IMR-90 (cell line): ENCODE data around the gene PCDHGA3. TPM values are rescaled to one million over a fixed set of nuclear protein-coding genes. Genes with fewer than 3 reads are reported as not detected.
A peak's percentile ranks its signal among the peaks of the same experiment; 100 is the strongest.

Experiments used
- ATAC-seq: fragments of 200-7000 bp; cut with Tn5 transposase; 2 replicates; pipeline ENCODE4 v1.9.1; 2020; ENCODE audit warnings: low read depth, mild to moderate bottlenecking, moderate library complexity
- BruUV-seq: library from RNA; stranded (reverse); fragments of 400-500 nt; replicated peaks from 2 replicates; lab custom pipeline; 2021; lab: Mats Ljungman, UMichigan
- CTCF ChIA-PET: fragments of 300-600 bp; formaldehyde crosslinking; extraction: SDS; loops from one replicate; lab custom pipeline; 2021; ENCODE audit warnings: antibody characterized with exemption; lab: Yijun Ruan, JAX
- POLR2A ChIA-PET: fragments of 300-600 bp; sonication (Branson Sonifier 250); formaldehyde crosslinking; loops from one replicate; lab custom pipeline; 2022; ENCODE audit warnings: antibody characterized with exemption; ENCODE audit not compliant: unreplicated experiment; lab: Charles Lee
- DNase-seq: peaks from one replicate; pipeline ENCODE4 v3.0.0; 2013
- H2AFZ ChIP-seq: replicated peaks from 2 replicates; pipeline ENCODE3; 2013; ENCODE audit warnings: low read length, mild to moderate bottlenecking; ENCODE audit not compliant: poor library complexity
- H2AK5ac ChIP-seq: 2 replicates; pipeline ENCODE4 v1.6.1; 2013; ENCODE audit warnings: low read depth, low read length, inconsistent platforms
- H2AK9ac ChIP-seq: replicated peaks from 2 replicates; pipeline ENCODE3; 2013; ENCODE audit warnings: mild to moderate bottlenecking, low read depth, low read length, moderate library complexity; ENCODE audit not compliant: poor library complexity
- H2BK120ac ChIP-seq: 2 replicates; pipeline ENCODE4 v1.6.1; 2013; ENCODE audit warnings: low read depth, low read length, inconsistent platforms
- H2BK15ac ChIP-seq: 3 replicates; pipeline ENCODE4 v1.6.1; 2013; ENCODE audit warnings: low read depth, low read length, inconsistent platforms
- H2BK20ac ChIP-seq: 2 replicates; pipeline ENCODE4 v1.6.1; 2013; ENCODE audit warnings: low read depth, mild to moderate bottlenecking, inconsistent platforms, low read length, moderate library complexity
- H2BK5ac ChIP-seq: 2 replicates; pipeline ENCODE4 v1.6.1; 2013; ENCODE audit warnings: mild to moderate bottlenecking, low read depth, low read length, inconsistent platforms; ENCODE audit not compliant: poor library complexity, severe bottlenecking
- H3K14ac ChIP-seq: replicated peaks from 2 replicates; pipeline ENCODE4 v1.6.1; 2013; ENCODE audit warnings: low read depth, low read length, inconsistent platforms
- H3K18ac ChIP-seq: 2 replicates; pipeline ENCODE4 v1.6.1; 2013; ENCODE audit warnings: low read depth, low read length, control low read depth
- H3K23ac ChIP-seq: 2 replicates; pipeline ENCODE4 v1.6.1; 2013; ENCODE audit warnings: low read depth, low read length, inconsistent platforms
- H3K27ac ChIP-seq: 2 replicates; pipeline ENCODE4 v1.5.1; 2013; ENCODE audit warnings: mild to moderate bottlenecking, control low read depth, low read length; ENCODE audit not compliant: insufficient read depth
- H3K27me3 ChIP-seq: 2 replicates; pipeline ENCODE4 v1.6.1; 2013; ENCODE audit warnings: low read length; ENCODE audit not compliant: control insufficient read depth, insufficient read depth
- H3K36me3 ChIP-seq: 2 replicates; pipeline ENCODE4 v1.6.1; 2013; ENCODE audit warnings: low read length, mixed read lengths; ENCODE audit not compliant: control insufficient read depth, insufficient read depth
- H3K4ac ChIP-seq: 2 replicates; pipeline ENCODE4 v1.6.1; 2013; ENCODE audit warnings: low read depth, low read length, inconsistent platforms
- H3K4me1 ChIP-seq: 2 replicates; pipeline ENCODE4 v1.6.1; 2013; ENCODE audit warnings: low read length, mixed read lengths; ENCODE audit not compliant: control insufficient read depth, insufficient read depth
- H3K4me2 ChIP-seq: 2 replicates; pipeline ENCODE4 v1.6.1; 2013; ENCODE audit warnings: low read depth, mild to moderate bottlenecking, control low read depth, low read length, moderate library complexity
- H3K4me3 ChIP-seq: 2 replicates; pipeline ENCODE4 v1.5.1; 2013; ENCODE audit warnings: low read depth, mild to moderate bottlenecking, control low read depth, low read length, moderate library complexity; ENCODE audit not compliant: insufficient read depth
- H3K56ac ChIP-seq: 2 replicates; pipeline ENCODE4 v1.6.1; 2013; ENCODE audit warnings: low read length, inconsistent platforms; ENCODE audit not compliant: insufficient read depth; ENCODE audit errors: extremely low read depth
- H3K79me1 ChIP-seq, 2 experiments: 2 replicates each; pipeline ENCODE4 v1.6.1; 2013; ENCODE audit warnings: low read length in 2 of 2, inconsistent platforms in 1 of 2, low read depth in 1 of 2
- H3K9ac ChIP-seq: 2 replicates; pipeline ENCODE4 v1.6.1; 2013; ENCODE audit warnings: low read depth, low read length, control low read depth
- H3K9me1 ChIP-seq: 2 replicates; pipeline ENCODE4 v1.6.1; 2013; ENCODE audit warnings: low read length, inconsistent platforms; ENCODE audit not compliant: insufficient read depth
- H3K9me3 ChIP-seq: 2 replicates; pipeline ENCODE4 v1.6.1; 2013; ENCODE audit warnings: low read length; ENCODE audit not compliant: control insufficient read depth, insufficient read depth
- H4K20me1 ChIP-seq: 2 replicates; pipeline ENCODE4 v1.6.1; 2013; ENCODE audit warnings: low read length, inconsistent platforms; ENCODE audit not compliant: insufficient read depth
- H4K5ac ChIP-seq: 2 replicates; pipeline ENCODE4 v1.6.1; 2013; ENCODE audit warnings: mild to moderate bottlenecking, low read depth, low read length, control low read depth
- H4K8ac ChIP-seq, 2 experiments: 2 replicates each; pipeline ENCODE4 v1.6.1; 2013; ENCODE audit warnings: low read depth in 2 of 2, low read length in 2 of 2, control low read depth in 1 of 2, inconsistent platforms in 1 of 2
- H4K91ac ChIP-seq: 2 replicates; pipeline ENCODE4 v1.6.1; 2013; ENCODE audit warnings: low read depth, low read length, inconsistent platforms; ENCODE audit not compliant: insufficient read depth
- BHLHE40 ChIP-seq: fragments of 150-350 bp; IDR thresholded peaks from 2 replicates; pipeline ENCODE4 v1.6.1; 2016; ENCODE audit warnings: mild to moderate bottlenecking, low read depth, low read length
- CHD1 ChIP-seq: IDR thresholded peaks from 2 replicates; pipeline ENCODE4 v1.6.1; 2012; ENCODE audit warnings: low read depth, low read length, improper control_type of control experiment
- RAD21 ChIP-seq: IDR thresholded peaks from 2 replicates; pipeline ENCODE4 v1.6.1; 2012; ENCODE audit warnings: low read length, improper control_type of control experiment
- RCOR1 ChIP-seq: IDR thresholded peaks from 2 replicates; pipeline ENCODE4 v1.6.1; 2012; ENCODE audit warnings: mild to moderate bottlenecking, low read length, improper control_type of control experiment; ENCODE audit not compliant: insufficient replicate concordance
- SMC3 ChIP-seq: fragments of 150-350 bp; IDR thresholded peaks from 2 replicates; pipeline ENCODE4 v1.6.1; 2016; ENCODE audit warnings: low read depth, mild to moderate bottlenecking, antibody characterized with exemption, low read length, moderate library complexity
- WGBS, 2 experiments: methylation state at CpG; one replicate each; pipeline versions ENCODE4 v1.1.5 to v1.1.7; 2013; ENCODE audit warnings: missing lambda C conversion rate in 2 of 2; ENCODE audit not compliant: insufficient read length in 1 of 2; ENCODE audit errors: extremely low coverage in 2 of 2; 5-methylcytosine and 5-hydroxymethylcytosine counted together
- dilution Hi-C: fragments of 300-500 bp; cut with HindIII; formaldehyde crosslinking; loops from one replicate; pipeline ENCODE4 v1.14.3; 2018; ENCODE audit warnings: low sequenced_read_pairs; ENCODE audit not compliant: unreplicated experiment
- in situ Hi-C: fragments of 300-500 bp; cut with MboI; formaldehyde crosslinking; loops from 3 replicates; pipeline ENCODE4 v1.14.3; 2019; ENCODE audit warnings: low sequenced_read_pairs, inconsistent platforms, mixed read lengths
- intact Hi-C: fragments of 100-400 bp; cut with micrococcal nuclease; formaldehyde crosslinking; loops from 2 replicates; pipeline ENCODE4 v1.10.0; 2022
- polyA plus RNA-seq, 3 experiments: library from polyadenylated mRNA; depleted of rRNA; stranded (reverse); fragments of >200 nt; gene quantifications; 2 replicates each; pipeline ENCODE4 v1.2.3, GENCODE V29; 2012; ENCODE audit warnings: low replicate concordance in 1 of 3
- total RNA-seq: library from RNA; depleted of rRNA; stranded (reverse); fragments of >200 nt; gene quantifications from 2 replicates; pipeline ENCODE4 v1.2.3, GENCODE V29; 2012
- TF ChIP-seq, protein P1 (sequence below): conservative IDR thresholded peaks from 2 replicates; pipeline ENCODE4 v1.5.1; 2012; ENCODE audit warnings: mild to moderate bottlenecking, low read depth, low read length, improper control_type of control experiment

The PCDHGA3 gene
- total and polyA plus RNA-seq, 2 of the 4 experiments (the other 2 are of a cell fraction) = 1.4 to 1.6 TPM

DNA sequence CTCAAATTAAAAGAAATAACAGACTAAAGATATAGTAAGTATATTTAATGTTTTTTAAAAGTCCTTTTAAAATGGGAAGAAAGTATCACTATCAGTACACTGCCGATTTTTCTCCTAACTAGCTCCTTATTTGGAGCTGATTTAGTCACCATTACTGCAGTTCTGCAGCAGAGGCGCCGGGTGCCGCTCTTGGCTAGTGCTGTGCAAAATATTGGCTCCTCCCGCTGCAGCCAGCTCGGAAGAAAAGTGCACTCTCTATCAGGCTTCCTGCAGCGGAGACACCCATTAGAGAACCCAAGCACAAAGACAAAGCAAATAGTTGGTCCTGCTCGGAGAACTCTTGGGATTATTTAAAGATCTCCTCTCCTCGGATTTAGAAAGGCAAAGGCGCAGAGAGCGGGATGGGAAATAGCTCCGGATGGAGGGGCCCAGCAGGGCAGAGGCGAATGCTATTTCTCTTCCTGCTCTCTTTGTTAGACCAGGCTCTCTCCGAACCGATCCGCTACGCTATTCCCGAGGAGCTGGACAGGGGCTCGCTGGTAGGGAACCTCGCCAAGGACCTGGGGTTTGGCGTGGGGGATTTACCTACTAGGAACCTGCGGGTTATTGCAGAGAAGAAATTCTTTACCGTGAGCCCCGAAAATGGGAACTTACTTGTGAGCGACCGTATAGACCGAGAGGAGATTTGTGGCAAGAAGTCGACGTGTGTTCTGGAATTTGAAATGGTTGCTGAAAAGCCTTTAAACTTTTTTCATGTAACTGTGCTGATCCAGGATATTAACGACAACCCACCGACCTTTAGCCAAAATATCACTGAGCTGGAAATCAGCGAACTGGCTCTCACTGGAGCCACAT is 26.6 kb downstream of the PCDHGA3 start, which contains the start of gene PCDHGB3:
Gene PCDHGB3 (plus strand): TSS at position 249 of the 855 bp plus-strand sequence. CDS start 153 bp downstream, at position 402.
- Histone ChIP-seq H3K4ac (no peak within 1 kb of the TSS), H2AK9ac (no peak within 1 kb of the TSS), H4K5ac (peak within 1 kb of the TSS; percentile 37; the same call in 1 of the 2 replicates), H3K27me3 (no peaks in the 10 kb centered on the region; the same call in 1 of the 2 replicates), H3K36me3 (peaks cover 28% of the 10 kb centered on the region), H2AFZ (peak within 1 kb of the TSS; percentile 79), H3K9me3 (peaks cover 57% of the 10 kb centered on the region), H3K27ac (peak within 1 kb of the TSS; percentile 52; the same call in 1 of the 2 replicates), H2BK15ac (no peak within 1 kb of the TSS), H3K4me3 (peak within 1 kb of the TSS; percentile 49; the same call in 1 of the 2 replicates), H3K14ac (no peak within 1 kb of the TSS; the same call in 1 of the 2 replicates), H3K18ac (0 out of 2 replicates have a peak within 1 kb of the TSS, but pooled peaks have one; percentile 51), H3K9me1 (no peaks in the 10 kb centered on the region), H4K91ac (no peak within 1 kb of the TSS), H2BK120ac (no peak within 1 kb of the TSS), H4K8ac (peak within 1 kb of the TSS in 1 of 2 experiments; percentile 40; a peak in 2 of 4 replicates), H2BK5ac (peak within 1 kb of the TSS; percentile 59), H2BK20ac (no peak within 1 kb of the TSS), H2AK5ac (no peak within 1 kb of the TSS), H4K20me1 (no peaks in the 10 kb centered on the region), H3K23ac (no peak within 1 kb of the TSS), H3K4me2 (peak within 1 kb of the TSS; percentile 81), H3K9ac (peak within 1 kb of the TSS; percentile 63), H3K56ac (no peak within 1 kb of the TSS), H3K79me1 (peaks cover 0 to 2% of the 10 kb centered on the region in 2 experiments; a peak in 1 of 4 replicates), H3K4me1 (peaks cover 2% of the 10 kb centered on the region; the same call in 1 of the 2 replicates)
- peak; percentile 72 for TF ChIP-seq RAD21
- 0 out of 2 replicates have a peak, but pooled peaks have one; percentile 0 for TF ChIP-seq BHLHE40
- TF ChIP-seq, protein P1, sequence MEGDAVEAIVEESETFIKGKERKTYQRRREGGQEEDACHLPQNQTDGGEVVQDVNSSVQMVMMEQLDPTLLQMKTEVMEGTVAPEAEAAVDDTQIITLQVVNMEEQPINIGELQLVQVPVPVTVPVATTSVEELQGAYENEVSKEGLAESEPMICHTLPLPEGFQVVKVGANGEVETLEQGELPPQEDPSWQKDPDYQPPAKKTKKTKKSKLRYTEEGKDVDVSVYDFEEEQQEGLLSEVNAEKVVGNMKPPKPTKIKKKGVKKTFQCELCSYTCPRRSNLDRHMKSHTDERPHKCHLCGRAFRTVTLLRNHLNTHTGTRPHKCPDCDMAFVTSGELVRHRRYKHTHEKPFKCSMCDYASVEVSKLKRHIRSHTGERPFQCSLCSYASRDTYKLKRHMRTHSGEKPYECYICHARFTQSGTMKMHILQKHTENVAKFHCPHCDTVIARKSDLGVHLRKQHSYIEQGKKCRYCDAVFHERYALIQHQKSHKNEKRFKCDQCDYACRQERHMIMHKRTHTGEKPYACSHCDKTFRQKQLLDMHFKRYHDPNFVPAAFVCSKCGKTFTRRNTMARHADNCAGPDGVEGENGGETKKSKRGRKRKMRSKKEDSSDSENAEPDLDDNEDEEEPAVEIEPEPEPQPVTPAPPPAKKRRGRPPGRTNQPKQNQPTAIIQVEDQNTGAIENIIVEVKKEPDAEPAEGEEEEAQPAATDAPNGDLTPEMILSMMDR = peak; percentile 65
- TF ChIP-seq RCOR1 = no peak
- TF ChIP-seq SMC3 = peak; percentile 41
- TF ChIP-seq CHD1 = no peak
- DNase-seq (peak; percentile 74), ATAC-seq (peak; percentile 90)
- BruUV-seq = no TSS peak
- CTCF ChIA-PET = interaction anchor here (0.6 to 1.4 kb wide), 5 partner anchors 147 to 194 kb away, joined by 3 to 7 read pairs (median 4); partner anchors contain the start of gene PCDHB14
- dilution Hi-C loops = no loop called here
- POLR2A ChIA-PET = no interaction called here
- intact Hi-C loops = loop anchor here (1.0 kb wide), 1 partner anchor 191 kb away; no protein-coding TSS in a partner anchor
- in situ Hi-C loops = no loop called here
- WGBS, 2 experiments = 33% methylated on average over 7 of the region's 32 CpGs; no CpG with 5 or more reads in 1 of the 2 experiments
